Hepatocyte (in vitro differentiated cells): ENCODE measurements around the gene ABCD4. TPM values are rescaled to one million over a fixed set of nuclear protein-coding genes. Genes with fewer than 3 reads are reported as not detected.

Experiments used
- DNase-seq: peaks from one replicate; pipeline ENCODE4 v3.0.0-alpha.2; 2016; ENCODE audit warnings: low spot score
- H2AFZ ChIP-seq: fragments of 200-600 bp; sonication (generic); 2 replicates; pipeline ENCODE4 v1.6.0; 2016; ENCODE audit warnings: antibody characterized with exemption, mild to moderate bottlenecking
- H3K27ac ChIP-seq: fragments of 200-600 bp; sonication (generic); 2 replicates; pipeline ENCODE4 v1.5.1; 2016; ENCODE audit warnings: mild to moderate bottlenecking
- H3K27me3 ChIP-seq: fragments of 200-600 bp; sonication (generic); 2 replicates; pipeline ENCODE4 v1.6.1; 2016
- H3K36me3 ChIP-seq: fragments of 200-600 bp; sonication (generic); replicated peaks from 2 replicates; pipeline ENCODE4 v1.5.1; 2016; ENCODE audit warnings: low read depth; ENCODE audit not compliant: insufficient read depth
- H3K4me1 ChIP-seq: fragments of 200-600 bp; sonication (generic); 2 replicates; pipeline ENCODE4 v1.5.1; 2016; ENCODE audit warnings: mild to moderate bottlenecking, moderate library complexity; ENCODE audit not compliant: insufficient read depth
- H3K4me2 ChIP-seq: fragments of 200-600 bp; sonication (generic); 2 replicates; pipeline ENCODE4 v1.6.0; 2016
- H3K4me3 ChIP-seq: fragments of 200-600 bp; sonication (generic); 2 replicates; pipeline ENCODE4 v1.5.1; 2016; ENCODE audit warnings: mild to moderate bottlenecking
- H3K79me2 ChIP-seq: fragments of 200-600 bp; sonication (generic); 2 replicates; pipeline ENCODE4 v1.6.0; 2017; ENCODE audit warnings: mild to moderate bottlenecking
- H3K9me2 ChIP-seq: fragments of 200-600 bp; sonication (generic); replicated peaks from 2 replicates; pipeline ENCODE4 v1.6.0; 2017; ENCODE audit warnings: mild to moderate bottlenecking; ENCODE audit not compliant: insufficient read depth
- H3K9me3 ChIP-seq: fragments of 200-600 bp; sonication (generic); 2 replicates; pipeline ENCODE4 v1.5.1; 2016; ENCODE audit warnings: low read depth, mild to moderate bottlenecking
- H4K20me1 ChIP-seq: fragments of 200-600 bp; sonication (generic); 2 replicates; pipeline ENCODE4 v1.6.0; 2016; ENCODE audit warnings: mild to moderate bottlenecking; ENCODE audit not compliant: insufficient read depth, poor library complexity, severe bottlenecking
- CTCF ChIP-seq: fragments of 200-600 bp; sonication (generic); IDR thresholded peaks from 2 replicates; pipeline ENCODE4 v1.5.1; 2016; ENCODE audit warnings: antibody characterized with exemption, mild to moderate bottlenecking; ENCODE audit not compliant: poor library complexity
- EZH2 ChIP-seq: fragments of 200-600 bp; sonication (generic); IDR thresholded peaks from 2 replicates; pipeline ENCODE4 v1.6.1; 2016; ENCODE audit warnings: antibody characterized with exemption, mild to moderate bottlenecking, borderline replicate concordance
- EZH2phosphoT487 ChIP-seq: fragments of 200-600 bp; sonication (generic); IDR thresholded peaks from one replicate; pipeline ENCODE4 v1.6.1; 2018; ENCODE audit warnings: antibody characterized with exemption, mild to moderate bottlenecking, low read depth, moderate library complexity; ENCODE audit not compliant: unreplicated experiment, severe bottlenecking
- WGBS: methylation state at CpG from one replicate; pipeline ENCODE4 v1.1.6; 2016; ENCODE audit warnings: low lambda C conversion rate; ENCODE audit errors: missing lambda C conversion rate; 5-methylcytosine and 5-hydroxymethylcytosine counted together
- polyA plus RNA-seq: library from polyadenylated mRNA; unstranded; fragments of >200 nt; fragmentation: Nextera tagmentation; extraction: Ambion mirVana; gene quantifications from 2 replicates; pipeline ENCODE4 v1.2.1, GENCODE V29; 2016
- total RNA-seq: library from RNA; depleted of rRNA; stranded (reverse); fragments of >200 nt; gene quantifications from 2 replicates; pipeline ENCODE4 v1.2.3, GENCODE V29; 2014

ABCD4 gene
- total and polyA plus RNA-seq, 2 experiments from 2014 or later: 44.0 to 71.9 TPM

GRCh38 chr14:74249433-74250375, 53.0 kb downstream of the ABCD4 start:
- H3K4me3 ChIP-seq: no peak overlapping the region
- no peaks in the 10 kb centered on the region for H3K4me1 ChIP-seq
- peaks cover 39% of the 10 kb centered on the region for H3K27me3 ChIP-seq
- no peaks in the 10 kb centered on the region for H4K20me1 ChIP-seq
- no peak overlapping the region for H2AFZ ChIP-seq
- no peak overlapping the region for H3K27ac ChIP-seq
- H3K36me3 ChIP-seq: no peaks in the 10 kb centered on the region
- no peak overlapping the region for H3K4me2 ChIP-seq
- no peak for TF ChIP-seq CTCF
- no peak for TF ChIP-seq EZH2phosphoT487
- TF ChIP-seq EZH2: no peak
- 68% methylated on average over 12 of the region's 12 CpGs for WGBS
- H3K9me3 ChIP-seq: no peaks in the 10 kb centered on the region
- DNase-seq: no peak
- H3K79me2 ChIP-seq: no peaks in the 10 kb centered on the region
- H3K9me2 ChIP-seq: no peaks in the 10 kb centered on the region

- no peaks in the 10 kb centered on the region for H3K9me3 ChIP-seq
- WGBS: 64% methylated on average over 6 of the region's 6 CpGs
- H2AFZ ChIP-seq: no peak overlapping the region
- H3K79me2 ChIP-seq: no peaks in the 10 kb centered on the region
- peaks cover 50% of the 10 kb centered on the region for H3K27me3 ChIP-seq
- TF ChIP-seq EZH2phosphoT487: no peak
- no peak for TF ChIP-seq EZH2
- TF ChIP-seq CTCF: no peak
- no peak overlapping the region for H3K4me3 ChIP-seq
- H3K4me2 ChIP-seq: no peak overlapping the region
- H3K36me3 ChIP-seq: no peaks in the 10 kb centered on the region
- H3K27ac ChIP-seq: no peak overlapping the region
- H4K20me1 ChIP-seq: no peaks in the 10 kb centered on the region
- H3K9me2 ChIP-seq: no peaks in the 10 kb centered on the region
- DNase-seq: no peak
- no peaks in the 10 kb centered on the region for H3K4me1 ChIP-seq
Observed at GRCh38 chr14:74248017-74248416, 54.7 kb downstream of the ABCD4 start.

DNA sequence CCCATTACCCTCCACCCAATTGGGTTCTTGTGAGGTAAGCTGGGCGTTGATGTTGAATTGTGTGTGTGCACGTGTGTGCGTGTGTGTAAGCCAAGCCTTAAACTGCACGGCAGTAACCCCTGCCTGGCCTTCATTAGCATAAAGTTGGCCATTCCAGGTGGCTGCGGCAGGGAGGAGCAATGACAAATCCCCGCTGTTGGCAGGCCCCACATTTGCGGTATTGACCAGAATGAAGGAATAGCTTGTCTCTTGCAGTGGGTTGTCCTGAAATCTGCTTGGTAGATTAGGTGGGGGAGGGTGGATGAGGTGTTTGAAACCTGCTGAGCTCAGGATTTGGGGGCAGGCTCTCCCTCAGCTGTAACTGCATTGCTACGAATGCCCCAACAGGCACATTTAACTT, 56.2 kb downstream of the ABCD4 start:
- peaks cover under 1% of the 10 kb centered on the region for H3K4me1 ChIP-seq
- H3K79me2 ChIP-seq: no peaks in the 10 kb centered on the region
- H2AFZ ChIP-seq: no peak overlapping the region
- H3K9me2 ChIP-seq: no peaks in the 10 kb centered on the region
- TF ChIP-seq EZH2phosphoT487: no peak
- no peak for TF ChIP-seq CTCF
- TF ChIP-seq EZH2: no peak
- no peaks in the 10 kb centered on the region for H3K9me3 ChIP-seq
- peaks cover 64% of the 10 kb centered on the region for H3K27me3 ChIP-seq
- H4K20me1 ChIP-seq: no peaks in the 10 kb centered on the region
- no peak overlapping the region for H3K4me3 ChIP-seq
- 60% methylated on average over 8 of the region's 8 CpGs for WGBS
- H3K36me3 ChIP-seq: no peaks in the 10 kb centered on the region
- no peak overlapping the region for H3K4me2 ChIP-seq
- H3K27ac ChIP-seq: no peak overlapping the region
- no peak for DNase-seq
